Measurements from ENCODE around the gene EHD3.

GRCh38 chr2:31226266-31226665, 7.7 kb upstream of the EHD3 start:
- no peak for TF ChIP-seq CTCF (IDR thresholded peaks at IDR 0.05)
- no peak for TF ChIP-seq EZH2phosphoT487 (IDR thresholded peaks at IDR 0.05)
- TF ChIP-seq EZH2 (IDR thresholded peaks at IDR 0.05) = no peak
